Measurements from ENCODE around the gene ST7L. TPM values are rescaled to one million over a fixed set of nuclear protein-coding genes. Genes with fewer than 3 reads are reported as not detected.

The ST7L gene
- total RNA-seq, 2 experiments from 2014 or later, result 11.9 to 12.2 TPM

- Mint-ChIP-seq H3K27ac (no peak overlapping the region), H3K27me3 (no peaks in the 10 kb centered on the region), H3K36me3 (ENCODE audit: low read depth) (no peaks in the 10 kb centered on the region), H3K4me3 (no peak overlapping the region), H3K9me3 (no peaks in the 10 kb centered on the region), H3K4me1 (ENCODE audit: low read depth) (no peaks in the 10 kb centered on the region)
- ChIA-PET CTCF (interaction anchor here (1.4 kb wide), 1 partner anchor 193 kb away, joined by 3 read pairs; no protein-coding TSS in a partner anchor), POLR2A (interaction anchor here (0.5 kb wide), 1 partner anchor 131 kb away, joined by 3 read pairs; no protein-coding TSS in a partner anchor)
- intact Hi-C loops (cut with micrococcal nuclease), result no loop called here
- no peak for ATAC-seq
- TF ChIP-seq, protein P1, sequence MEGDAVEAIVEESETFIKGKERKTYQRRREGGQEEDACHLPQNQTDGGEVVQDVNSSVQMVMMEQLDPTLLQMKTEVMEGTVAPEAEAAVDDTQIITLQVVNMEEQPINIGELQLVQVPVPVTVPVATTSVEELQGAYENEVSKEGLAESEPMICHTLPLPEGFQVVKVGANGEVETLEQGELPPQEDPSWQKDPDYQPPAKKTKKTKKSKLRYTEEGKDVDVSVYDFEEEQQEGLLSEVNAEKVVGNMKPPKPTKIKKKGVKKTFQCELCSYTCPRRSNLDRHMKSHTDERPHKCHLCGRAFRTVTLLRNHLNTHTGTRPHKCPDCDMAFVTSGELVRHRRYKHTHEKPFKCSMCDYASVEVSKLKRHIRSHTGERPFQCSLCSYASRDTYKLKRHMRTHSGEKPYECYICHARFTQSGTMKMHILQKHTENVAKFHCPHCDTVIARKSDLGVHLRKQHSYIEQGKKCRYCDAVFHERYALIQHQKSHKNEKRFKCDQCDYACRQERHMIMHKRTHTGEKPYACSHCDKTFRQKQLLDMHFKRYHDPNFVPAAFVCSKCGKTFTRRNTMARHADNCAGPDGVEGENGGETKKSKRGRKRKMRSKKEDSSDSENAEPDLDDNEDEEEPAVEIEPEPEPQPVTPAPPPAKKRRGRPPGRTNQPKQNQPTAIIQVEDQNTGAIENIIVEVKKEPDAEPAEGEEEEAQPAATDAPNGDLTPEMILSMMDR (IDR thresholded peaks at IDR 0.05), result no peak
- no peak for DNase-seq
These were observed 94.0 kb downstream of the ST7L start for GRCh38 chr1:112524986-112525385.

DNA sequence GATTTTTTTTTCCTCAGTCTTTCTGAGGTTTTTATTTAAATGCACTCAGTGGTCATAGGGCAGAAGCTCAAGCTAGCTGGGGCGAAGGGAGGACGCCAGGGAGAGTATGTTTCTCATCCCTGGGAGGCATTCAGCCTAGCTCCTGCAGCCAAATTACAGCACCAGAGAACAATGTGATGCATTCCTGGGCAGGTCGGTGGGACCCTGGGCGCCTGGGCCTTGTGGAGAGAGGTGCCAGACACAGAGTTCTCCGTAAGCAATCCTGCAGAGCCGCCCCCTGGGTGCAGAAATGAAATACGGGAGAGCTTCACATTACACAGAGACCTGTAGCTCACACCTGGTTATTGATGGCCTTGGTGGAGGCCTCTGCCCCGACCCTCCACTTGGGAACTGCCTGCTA is 94.7 kb downstream of the ST7L start:
- CTCF ChIA-PET, result interaction anchor here (1.4 kb wide), 1 partner anchor 194 kb away, joined by 3 read pairs; no protein-coding TSS in a partner anchor
- intact Hi-C loops (cut with micrococcal nuclease), result no loop called here

DNA sequence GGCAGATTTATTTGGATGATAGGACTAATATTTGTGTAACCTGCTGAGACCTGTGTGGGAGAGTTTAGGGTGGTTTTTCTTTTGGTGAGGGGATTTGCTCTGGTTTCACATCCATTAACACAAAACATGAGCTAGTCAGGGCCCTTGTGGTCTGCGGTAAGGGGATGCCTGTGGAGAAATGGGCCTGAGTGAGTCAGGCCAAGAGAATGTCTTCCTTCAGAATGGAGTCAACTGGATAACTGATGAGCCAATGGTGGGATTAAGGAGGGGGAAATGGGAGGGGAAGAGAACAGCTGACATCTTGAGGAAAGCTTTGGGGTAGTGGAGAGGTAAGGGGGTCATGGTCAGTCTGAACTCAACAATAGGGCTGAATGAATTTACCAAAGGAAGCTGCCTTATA is 96.3 kb downstream of the ST7L start:
- intact Hi-C loops (cut with micrococcal nuclease), result no loop called here
- Mint-ChIP-seq H3K4me3 (no peak overlapping the region), H3K27ac (no peak overlapping the region), H3K9me3 (no peaks in the 10 kb centered on the region), H3K36me3 (ENCODE audit: low read depth) (no peaks in the 10 kb centered on the region), H3K4me1 (ENCODE audit: low read depth) (no peaks in the 10 kb centered on the region), H3K27me3 (no peaks in the 10 kb centered on the region)
- CTCF ChIA-PET, result interaction anchor here (1.5 kb wide), 1 partner anchor 11 kb away, joined by 3 read pairs; no protein-coding TSS in a partner anchor
- ATAC-seq (no peak), DNase-seq (no peak)
- TF ChIP-seq, protein P1 (IDR thresholded peaks at IDR 0.05), result no peak
- POLR2A ChIA-PET, result no interaction called here

More for the DNA sequence above, 94.7 kb downstream of the ST7L start:
- ATAC-seq, result no peak
- Mint-ChIP-seq H3K27me3 (no peaks in the 10 kb centered on the region), H3K4me1 (ENCODE audit: low read depth) (no peaks in the 10 kb centered on the region), H3K36me3 (ENCODE audit: low read depth) (no peaks in the 10 kb centered on the region), H3K9me3 (no peaks in the 10 kb centered on the region), H3K4me3 (no peak overlapping the region), H3K27ac (no peak overlapping the region)
- TF ChIP-seq, protein P1 (IDR thresholded peaks at IDR 0.05), result no peak
- POLR2A ChIA-PET, result no interaction called here
- no peak for DNase-seq

DNA sequence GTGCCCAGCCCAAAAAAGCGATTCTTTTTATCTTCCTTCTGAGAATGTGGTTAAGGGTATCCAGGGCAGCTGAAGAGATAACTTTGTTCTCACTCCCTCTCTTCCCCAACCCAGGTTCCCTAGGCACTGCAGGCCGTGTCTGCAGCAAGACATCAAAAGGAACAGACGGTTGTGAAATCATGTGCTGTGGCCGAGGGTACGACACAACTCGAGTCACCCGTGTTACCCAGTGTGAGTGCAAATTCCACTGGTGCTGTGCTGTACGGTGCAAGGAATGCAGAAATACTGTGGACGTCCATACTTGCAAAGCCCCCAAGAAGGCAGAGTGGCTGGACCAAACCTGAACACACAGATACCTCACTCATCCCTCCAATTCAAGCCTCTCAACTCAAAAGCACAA is 98.8 kb downstream of the ST7L start:
- TF ChIP-seq, protein P1 (IDR thresholded peaks at IDR 0.05), result no peak
- CTCF ChIA-PET, result no interaction called here
- DNase-seq (no peak), ATAC-seq (no peak)
- Mint-ChIP-seq H3K4me1 (ENCODE audit: low read depth) (no peaks in the 10 kb centered on the region), H3K36me3 (ENCODE audit: low read depth) (no peaks in the 10 kb centered on the region), H3K4me3 (no peak overlapping the region), H3K9me3 (no peaks in the 10 kb centered on the region), H3K27me3 (no peaks in the 10 kb centered on the region), H3K27ac (no peak overlapping the region)
- intact Hi-C loops (cut with micrococcal nuclease), result no loop called here
- POLR2A ChIA-PET, result interaction anchor here (1.0 kb wide), 1 partner anchor 9 kb away, joined by 3 read pairs; no protein-coding TSS in a partner anchor

DNA sequence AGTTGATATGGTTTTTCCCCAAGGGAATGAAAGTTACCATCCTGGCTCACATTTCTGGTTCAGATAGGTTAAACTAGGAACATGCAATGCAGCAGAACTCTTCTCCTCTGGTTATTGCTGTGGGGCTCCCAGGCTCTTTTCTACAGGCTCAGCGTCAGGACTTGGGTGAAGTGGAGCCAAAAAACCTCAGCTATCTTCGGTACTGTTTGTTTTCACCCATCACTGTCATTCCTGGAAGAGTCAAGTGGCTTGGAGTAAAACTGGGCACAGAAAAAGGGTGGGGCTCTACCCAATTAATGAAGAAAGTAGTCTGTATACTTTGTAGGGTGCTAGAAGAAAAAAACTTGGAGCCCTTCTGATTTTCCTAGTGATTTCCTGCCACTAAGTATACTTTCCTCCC is 100.8 kb downstream of the ST7L start:
- TF ChIP-seq, protein P1 (IDR thresholded peaks at IDR 0.05), result no peak
- Mint-ChIP-seq H3K4me1 (ENCODE audit: low read depth) (no peaks in the 10 kb centered on the region), H3K27ac (no peak overlapping the region), H3K27me3 (no peaks in the 10 kb centered on the region), H3K4me3 (no peak overlapping the region), H3K36me3 (ENCODE audit: low read depth) (no peaks in the 10 kb centered on the region), H3K9me3 (no peaks in the 10 kb centered on the region)
- no peak for ATAC-seq
- intact Hi-C loops (cut with micrococcal nuclease), result no loop called here
- POLR2A ChIA-PET, result no interaction called here
- CTCF ChIA-PET, result interaction anchor here (1.0 kb wide), 1 partner anchor 16 kb away, joined by 3 read pairs; no protein-coding TSS in a partner anchor
- DNase-seq, result no peak
